Left renal pelvis (tissue), 4 donors: ENCODE measurements around the gene PDYN. TPM values are rescaled to one million over a fixed set of nuclear protein-coding genes. Genes with fewer than 3 reads are reported as not detected.

Experiments
- DNase-seq, 4 donors: peaks; one replicate each; pipeline ENCODE4 v3.0.0-alpha.2; 2013; ENCODE audit warnings: low read depth in 4 of 4, low spot score in 3 of 4
- polyA plus RNA-seq, 4 donors: library from polyadenylated mRNA; unstranded; fragments of 120-200 nt; gene quantifications; one replicate each; pipeline ENCODE4 v1.2.1, GENCODE V29; 2013; ENCODE audit not compliant: insufficient read length in 4 of 4

PDYN gene
- polyA plus RNA-seq, 4 donors: 0.20 to 0.43 (median 0.23) TPM

DNA sequence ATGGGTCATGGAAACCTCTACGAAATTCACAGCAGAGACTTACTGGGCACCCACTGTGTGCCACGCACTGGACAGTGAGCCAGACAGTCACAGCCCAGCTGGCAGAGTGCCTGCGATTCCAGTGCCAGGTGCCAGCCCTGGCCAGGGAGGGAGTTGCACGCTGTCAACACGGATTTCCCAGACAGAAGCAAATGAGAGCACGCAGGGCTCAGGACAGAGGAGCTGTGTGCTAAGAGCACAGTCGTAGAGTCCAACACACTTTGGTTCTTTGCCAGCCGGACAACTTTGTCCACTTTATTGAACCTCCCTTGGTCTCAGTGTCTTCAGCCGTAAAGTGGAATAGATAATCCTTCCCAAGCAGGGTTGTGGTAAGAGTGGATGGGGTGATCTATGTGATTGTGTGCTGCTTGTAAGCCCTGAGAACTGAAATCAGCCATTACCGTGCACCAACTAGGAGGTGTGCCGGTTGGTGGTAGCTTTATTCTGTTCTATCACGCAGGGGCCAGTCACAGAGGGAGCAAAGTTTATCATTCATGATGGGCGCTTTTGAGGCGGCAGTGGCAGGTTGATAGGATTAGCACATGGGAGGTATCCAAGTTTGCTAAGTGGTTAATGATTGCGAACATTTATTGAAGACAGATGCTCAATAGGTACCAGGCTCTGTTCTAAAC is 58.0 kb downstream of the PDYN start:
- DNase-seq: no peak

DNA sequence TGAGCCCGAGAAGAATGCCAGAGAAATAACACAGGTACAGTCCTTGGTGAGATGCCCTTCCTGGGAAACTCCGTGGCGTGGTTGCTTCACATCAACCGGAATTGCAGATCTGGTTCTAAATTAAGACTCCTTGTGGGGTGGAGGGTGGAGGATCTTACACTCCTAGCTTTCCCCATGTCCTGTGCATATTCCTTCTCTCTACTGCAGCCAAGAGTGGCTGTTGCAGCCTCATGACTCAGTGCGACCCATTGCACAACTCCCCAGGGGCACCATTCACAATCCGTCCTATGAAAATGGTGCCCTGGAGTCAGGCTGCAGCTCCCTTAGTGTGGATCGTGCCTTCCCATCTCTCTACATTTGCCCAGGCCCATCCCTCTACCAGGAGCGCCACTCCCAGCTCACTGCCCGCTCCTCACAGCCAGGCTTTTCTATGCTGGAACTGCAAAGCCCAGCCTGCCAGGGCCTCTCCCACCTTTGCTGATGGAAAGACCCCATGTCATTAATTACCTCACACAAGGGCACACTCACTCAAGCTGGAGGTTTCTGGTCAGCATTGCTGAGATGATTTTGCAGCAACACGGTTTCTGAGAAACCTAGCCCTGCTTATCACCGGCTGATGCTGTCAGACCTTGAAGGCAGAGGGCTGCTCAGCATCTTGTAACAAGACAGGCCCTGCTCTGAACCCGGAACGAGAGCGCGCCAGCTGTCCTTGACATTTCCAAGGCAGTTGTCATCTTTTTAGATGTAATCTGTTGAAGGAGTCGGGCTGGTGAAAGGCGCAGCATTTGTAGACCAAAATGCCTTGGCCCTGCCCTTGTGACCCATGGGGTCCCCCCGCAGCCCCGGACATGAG is 58.9 kb downstream of the PDYN start:
- no peak for DNase-seq

DNA sequence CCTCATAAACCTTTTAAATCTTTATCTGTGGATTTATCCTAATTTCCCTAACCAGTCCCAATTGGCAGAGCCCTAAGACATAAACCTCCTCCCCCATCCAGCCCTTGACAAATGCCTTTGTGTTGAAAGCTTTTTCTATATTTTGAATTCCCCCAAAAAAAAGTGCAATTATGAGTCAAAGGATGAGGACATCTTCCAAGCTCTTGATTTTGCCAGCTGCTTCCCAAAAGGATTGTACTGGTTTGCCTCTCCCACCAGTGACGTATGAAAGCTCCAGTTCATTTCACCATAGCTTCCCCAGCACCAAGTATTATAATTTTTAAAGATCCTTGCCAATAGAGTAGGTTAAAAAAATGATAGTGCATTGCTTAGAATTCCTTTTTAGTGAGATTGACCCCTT is 59.7 kb downstream of the PDYN start:
- DNase-seq: no peak

DNA sequence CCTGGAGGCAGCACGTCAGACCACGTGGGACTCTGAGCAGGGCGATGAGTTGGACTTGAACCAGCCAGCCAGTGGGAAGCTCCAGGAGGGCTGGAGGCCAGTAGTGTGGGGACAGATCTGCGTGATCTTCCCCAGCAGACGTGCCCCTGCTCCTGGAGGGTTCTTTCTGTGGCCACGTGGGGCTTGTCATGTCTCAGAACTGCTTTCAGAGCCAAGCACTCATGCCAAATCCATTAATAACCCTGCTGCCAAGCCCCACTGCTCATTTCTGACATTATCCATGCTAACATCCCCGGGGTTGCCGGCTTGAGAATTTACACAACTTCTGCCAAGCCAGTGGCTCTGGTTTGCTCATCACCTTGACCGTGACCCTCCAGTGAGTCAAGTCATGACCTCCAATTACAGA is 60.4 kb downstream of the PDYN start:
- no peak for DNase-seq

DNA sequence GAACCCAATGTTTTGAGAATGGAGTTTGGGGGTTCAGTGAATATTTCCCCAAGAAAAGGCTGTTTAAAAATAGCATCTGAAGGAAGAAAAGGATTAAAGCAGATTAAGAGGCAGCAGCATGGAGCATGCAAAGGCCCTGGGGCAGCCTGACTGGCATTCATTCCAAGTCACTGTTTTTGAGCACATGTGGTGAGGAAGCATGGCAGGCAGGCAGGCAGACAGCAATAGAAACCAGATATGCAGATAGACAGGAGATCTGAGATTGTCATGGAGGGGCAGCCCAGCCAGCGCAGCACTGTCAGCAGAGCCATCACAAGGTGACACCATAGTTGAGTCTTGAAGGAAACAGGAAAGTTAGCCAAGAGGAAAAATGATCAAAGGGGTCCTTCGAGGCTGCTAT is 60.9 kb downstream of the PDYN start:
- DNase-seq: no peak

DNA sequence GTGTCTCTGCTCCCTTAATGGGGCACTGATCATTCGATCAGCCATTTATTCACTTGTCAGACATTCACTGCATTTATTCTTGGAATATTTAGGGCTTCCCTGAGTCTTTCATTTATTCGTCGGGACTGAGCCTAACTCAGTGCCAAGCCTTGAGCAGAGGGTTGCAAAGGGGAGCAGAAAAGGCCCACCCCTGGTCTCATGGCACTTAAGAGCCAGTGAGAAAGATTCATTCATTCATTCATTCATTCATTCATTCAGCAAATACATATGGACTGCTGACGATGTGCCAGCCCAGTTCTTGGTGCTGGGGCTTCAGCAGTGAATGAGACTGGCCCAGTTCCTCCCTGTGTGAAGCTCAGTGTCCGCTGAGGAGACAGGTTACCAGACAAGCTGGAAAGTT is 62.0 kb downstream of the PDYN start:
- no peak for DNase-seq

DNA sequence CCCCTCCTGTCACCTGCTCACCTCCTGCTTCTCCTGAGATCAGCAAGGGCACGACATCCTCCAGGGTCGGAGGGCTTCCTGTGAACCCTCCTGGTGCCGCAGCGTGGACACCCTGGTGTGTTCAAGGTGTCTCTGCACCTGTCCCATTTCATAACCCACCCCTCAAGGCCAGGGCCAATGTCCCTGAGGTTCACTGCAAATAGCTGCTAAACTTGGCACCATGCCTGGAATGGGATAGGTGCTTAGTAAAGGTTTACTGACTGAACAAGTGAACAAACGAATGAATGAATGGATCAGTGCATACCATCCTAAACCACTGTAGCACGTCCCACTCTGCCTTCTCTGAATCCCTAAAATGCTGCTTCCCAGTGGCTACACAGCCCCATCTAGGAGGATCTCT is 63.7 kb downstream of the PDYN start:
- DNase-seq: no peak

DNA sequence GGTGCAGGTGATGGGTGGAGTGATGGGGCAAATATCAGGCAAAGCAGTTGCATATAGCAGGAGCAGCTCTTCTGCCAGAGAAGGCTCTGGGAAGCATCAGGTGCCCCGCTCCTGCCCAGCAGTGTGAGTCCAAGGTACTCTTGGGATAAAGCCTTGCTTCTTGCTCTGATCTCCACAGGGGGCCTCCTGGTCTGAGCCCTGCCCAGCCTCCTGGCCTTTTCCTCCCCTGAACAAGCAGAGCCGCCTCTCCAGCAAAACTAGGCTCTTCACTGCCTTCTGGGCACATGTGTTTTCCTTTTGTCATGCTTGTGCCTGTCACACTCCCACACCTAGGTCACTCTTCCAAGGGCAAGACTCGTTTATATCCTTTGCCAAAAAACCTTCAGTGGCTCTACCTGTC is 64.4 kb downstream of the PDYN start:
- no peak for DNase-seq

DNA sequence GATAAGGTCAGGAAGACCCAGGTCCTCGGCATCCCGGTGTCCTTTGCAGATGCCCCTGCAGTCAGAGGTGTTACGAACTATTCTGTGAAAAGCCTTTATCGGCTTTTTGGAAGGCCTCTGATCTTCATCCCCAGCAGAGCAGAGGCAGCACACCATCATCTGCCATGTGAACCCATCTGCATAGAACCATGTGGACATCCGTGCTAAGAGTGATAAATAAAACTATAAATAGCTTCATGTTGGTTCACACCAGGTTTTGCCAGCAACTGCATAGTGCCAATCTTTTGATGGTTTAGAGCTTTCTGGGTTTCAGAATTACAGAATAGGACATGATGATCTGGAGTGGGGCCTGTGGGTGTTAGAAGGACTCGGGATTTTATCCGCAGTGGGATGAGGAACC is 65.1 kb downstream of the PDYN start:
- no peak for DNase-seq

Other genes with a start within 250 kb of the PDYN start
- gene SIRPA, start 98.7 kb downstream of the PDYN start, polyA plus RNA-seq: 10 to 100 TPM; 24.7 to 40.2 (median 28.2) TPM
- 10 to 100 TPM; 15.5 to 19.0 (median 17.0) TPM for gene STK35, start 107.8 kb upstream of the PDYN start, polyA plus RNA-seq